Brain microvascular endothelial cell (primary cell): ENCODE results near the gene SPEG.

Source experiments
- DNase-seq: peaks from one replicate; pipeline ENCODE4 v3.0.0-alpha.2; 2020
- H3K27ac ChIP-seq: fragments of 250-450 bp; sonication (Bioruptor Pico); 2 replicates; pipeline ENCODE4 v1.5.1; 2020; ENCODE audit warnings: mild to moderate bottlenecking, moderate library complexity
- H3K27me3 ChIP-seq: fragments of 250-450 bp; sonication (Bioruptor Pico); replicated peaks from 2 replicates; pipeline ENCODE4 v1.5.1; 2020; ENCODE audit warnings: mild to moderate bottlenecking
- H3K36me3 ChIP-seq: fragments of 250-450 bp; sonication (Bioruptor Pico); replicated peaks from 2 replicates; pipeline ENCODE4 v1.5.1; 2020; ENCODE audit warnings: mild to moderate bottlenecking
- H3K4me3 ChIP-seq: 2 replicates; pipeline ENCODE4 v1.5.1; 2011; ENCODE audit warnings: low read depth, mild to moderate bottlenecking, control low read depth, low read length, moderate library complexity
- in situ Hi-C: cut with HindIII; loops from 2 replicates; pipeline ENCODE4 v1.10.0; 2017; ENCODE audit warnings: low sequenced_read_pairs, low pct_ligation_motif_present
- TF ChIP-seq, protein P1 (sequence below): IDR thresholded peaks from 2 replicates; pipeline ENCODE4 v1.5.1; 2011; ENCODE audit warnings: low read depth, mild to moderate bottlenecking, moderate library complexity, low read length, control low read depth, inconsistent platforms; ENCODE audit errors: missing control alignments

SPEG gene

DNA sequence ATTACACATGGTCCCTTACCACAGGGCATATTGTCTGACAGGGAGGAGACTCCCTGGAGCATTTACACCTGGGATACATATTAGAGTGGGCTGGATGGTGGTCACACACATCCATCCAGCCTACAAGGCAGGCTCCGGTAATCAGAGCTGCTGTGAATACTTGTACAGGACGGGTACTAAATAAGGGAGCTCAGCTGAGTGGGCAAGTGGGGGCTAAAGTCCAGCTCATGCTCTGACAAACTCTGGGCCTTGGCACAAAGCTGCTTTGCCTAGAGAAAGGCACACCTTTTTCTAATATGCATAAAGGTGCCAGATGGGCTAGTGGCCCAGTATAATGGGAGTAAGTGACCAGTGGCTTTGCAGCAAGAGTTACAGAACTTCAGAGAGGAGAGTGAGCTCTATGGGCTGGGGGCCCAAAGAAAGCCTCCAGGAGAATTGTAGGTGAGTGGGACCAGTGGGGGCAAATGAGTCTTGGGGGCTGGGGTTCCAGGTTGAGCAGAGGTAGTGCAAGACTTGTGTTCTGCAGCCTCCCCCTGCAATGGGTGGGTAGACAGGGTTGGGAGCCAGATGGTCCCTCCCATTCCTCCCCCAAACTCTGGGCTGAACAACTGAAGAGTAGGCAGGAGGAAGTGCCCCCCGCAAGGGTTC is 110.8 kb downstream of the SPEG start:
- in situ Hi-C loops = no loop called here
- H3K27me3 ChIP-seq = no peaks in the 10 kb centered on the region
- no peak overlapping the region for H3K27ac ChIP-seq
- no peak for DNase-seq
- TF ChIP-seq, protein P1, sequence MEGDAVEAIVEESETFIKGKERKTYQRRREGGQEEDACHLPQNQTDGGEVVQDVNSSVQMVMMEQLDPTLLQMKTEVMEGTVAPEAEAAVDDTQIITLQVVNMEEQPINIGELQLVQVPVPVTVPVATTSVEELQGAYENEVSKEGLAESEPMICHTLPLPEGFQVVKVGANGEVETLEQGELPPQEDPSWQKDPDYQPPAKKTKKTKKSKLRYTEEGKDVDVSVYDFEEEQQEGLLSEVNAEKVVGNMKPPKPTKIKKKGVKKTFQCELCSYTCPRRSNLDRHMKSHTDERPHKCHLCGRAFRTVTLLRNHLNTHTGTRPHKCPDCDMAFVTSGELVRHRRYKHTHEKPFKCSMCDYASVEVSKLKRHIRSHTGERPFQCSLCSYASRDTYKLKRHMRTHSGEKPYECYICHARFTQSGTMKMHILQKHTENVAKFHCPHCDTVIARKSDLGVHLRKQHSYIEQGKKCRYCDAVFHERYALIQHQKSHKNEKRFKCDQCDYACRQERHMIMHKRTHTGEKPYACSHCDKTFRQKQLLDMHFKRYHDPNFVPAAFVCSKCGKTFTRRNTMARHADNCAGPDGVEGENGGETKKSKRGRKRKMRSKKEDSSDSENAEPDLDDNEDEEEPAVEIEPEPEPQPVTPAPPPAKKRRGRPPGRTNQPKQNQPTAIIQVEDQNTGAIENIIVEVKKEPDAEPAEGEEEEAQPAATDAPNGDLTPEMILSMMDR = no peak
- no peak overlapping the region for H3K4me3 ChIP-seq
- peaks cover 10% of the 10 kb centered on the region for H3K36me3 ChIP-seq

GRCh38 chr2:219545943-219546352 is 111.3 kb downstream of the SPEG start:
- Histone ChIP-seq H3K27ac (no peak overlapping the region), H3K36me3 (peaks cover 5% of the 10 kb centered on the region), H3K4me3 (no peak overlapping the region), H3K27me3 (no peaks in the 10 kb centered on the region)
- in situ Hi-C loops = no loop called here
- TF ChIP-seq, protein P1 = no peak
- no peak for DNase-seq

DNA sequence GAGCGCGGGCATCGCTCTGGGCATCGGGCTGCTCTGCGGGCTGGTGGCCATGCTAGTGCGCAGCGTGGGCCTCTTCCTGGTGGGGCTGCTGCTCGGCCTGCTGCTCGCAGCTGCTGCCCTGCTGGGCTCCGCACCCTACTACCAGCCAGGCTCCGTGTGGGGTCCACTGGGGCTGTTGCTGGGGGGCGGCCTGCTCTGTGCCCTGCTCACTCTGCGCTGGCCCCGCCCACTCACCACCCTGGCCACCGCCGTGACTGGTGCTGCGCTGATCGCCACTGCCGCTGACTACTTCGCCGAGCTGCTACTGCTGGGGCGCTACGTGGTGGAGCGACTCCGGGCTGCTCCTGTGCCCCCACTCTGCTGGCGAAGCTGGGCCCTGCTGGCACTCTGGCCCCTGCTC is 113.0 kb downstream of the SPEG start:
- Histone ChIP-seq H3K27me3 (no peaks in the 10 kb centered on the region), H3K27ac (no peak overlapping the region), H3K4me3 (no peak overlapping the region), H3K36me3 (no peaks in the 10 kb centered on the region)
- no peak for DNase-seq
- in situ Hi-C loops = no loop called here
- TF ChIP-seq, protein P1 = no peak
